Brain microvascular endothelial cell (primary cell): Measurements from ENCODE around the gene TPRN.

ENCODE experiments used
- DNase-seq: peaks from one replicate; pipeline ENCODE4 v3.0.0-alpha.2; 2020
- H3K27ac ChIP-seq: fragments of 250-450 bp; sonication (Bioruptor Pico); 2 replicates; pipeline ENCODE4 v1.5.1; 2020; ENCODE audit warnings: mild to moderate bottlenecking, moderate library complexity
- H3K27me3 ChIP-seq: fragments of 250-450 bp; sonication (Bioruptor Pico); replicated peaks from 2 replicates; pipeline ENCODE4 v1.5.1; 2020; ENCODE audit warnings: mild to moderate bottlenecking
- H3K36me3 ChIP-seq: fragments of 250-450 bp; sonication (Bioruptor Pico); replicated peaks from 2 replicates; pipeline ENCODE4 v1.5.1; 2020; ENCODE audit warnings: mild to moderate bottlenecking
- H3K4me3 ChIP-seq: 2 replicates; pipeline ENCODE4 v1.5.1; 2011; ENCODE audit warnings: low read depth, mild to moderate bottlenecking, control low read depth, low read length, moderate library complexity
- CTCF ChIP-seq: IDR thresholded peaks from 2 replicates; pipeline ENCODE4 v1.5.1; 2011; ENCODE audit warnings: low read depth, mild to moderate bottlenecking, moderate library complexity, low read length, control low read depth, inconsistent platforms; ENCODE audit errors: missing control alignments
- in situ Hi-C: cut with HindIII; loops from 2 replicates; pipeline ENCODE4 v1.10.0; 2017; ENCODE audit warnings: low sequenced_read_pairs, low pct_ligation_motif_present

TPRN gene

GRCh38 chr9:137180491-137180890 is 20.1 kb downstream of the TPRN start:
- H3K27ac ChIP-seq, result no peak overlapping the region
- H3K4me3 ChIP-seq, result no peak overlapping the region
- in situ Hi-C loops, result no loop called here
- peaks cover 50% of the 10 kb centered on the region for H3K36me3 ChIP-seq
- no peak for TF ChIP-seq CTCF
- no peaks in the 10 kb centered on the region for H3K27me3 ChIP-seq
- DNase-seq, result no peak

- no peak for DNase-seq
- Histone ChIP-seq H3K27me3 (no peaks in the 10 kb centered on the region), H3K27ac (no peak overlapping the region), H3K36me3 (peaks cover 50% of the 10 kb centered on the region), H3K4me3 (no peak overlapping the region)
- in situ Hi-C loops, result no loop called here
- no peak for TF ChIP-seq CTCF
These were observed 20.8 kb downstream of the TPRN start for GRCh38 chr9:137179761-137180160.

- TF ChIP-seq CTCF, result no peak
- in situ Hi-C loops, result no loop called here
- Histone ChIP-seq H3K27ac (no peak overlapping the region), H3K4me3 (no peak overlapping the region), H3K27me3 (peaks cover under 1% of the 10 kb centered on the region), H3K36me3 (peaks cover 50% of the 10 kb centered on the region)
- DNase-seq, result no peak
These were observed 21.5 kb downstream of the TPRN start for GRCh38 chr9:137178939-137179630.

GRCh38 chr9:137178201-137178938 is 22.2 kb downstream of the TPRN start:
- in situ Hi-C loops, result no loop called here

GRCh38 chr9:137176302-137177182 is 24.0 kb downstream of the TPRN start:
- peaks cover 5% of the 10 kb centered on the region for H3K27me3 ChIP-seq
- no peak overlapping the region for H3K27ac ChIP-seq
- peak; percentile 80 for TF ChIP-seq CTCF
- no peak overlapping the region for H3K4me3 ChIP-seq
- peaks cover 34% of the 10 kb centered on the region for H3K36me3 ChIP-seq
- peak; percentile 29 for DNase-seq
- in situ Hi-C loops, result no loop called here

More at GRCh38 chr9:137178201-137178938, 22.2 kb downstream of the TPRN start:
- Histone ChIP-seq H3K4me3 (no peak overlapping the region), H3K36me3 (peaks cover 43% of the 10 kb centered on the region), H3K27ac (no peak overlapping the region), H3K27me3 (peaks cover 5% of the 10 kb centered on the region)
- DNase-seq, result no peak
- no peak for TF ChIP-seq CTCF
